GM19452 (cell line): Measurements from ENCODE around the gene TSACC.

ENCODE experiments used
- ATAC-seq: cut with Tn5 transposase; IDR thresholded peaks from one replicate; pipeline ENCODE4 v1.9.1; 2021; ENCODE audit not compliant: unreplicated experiment

The TSACC gene

DNA sequence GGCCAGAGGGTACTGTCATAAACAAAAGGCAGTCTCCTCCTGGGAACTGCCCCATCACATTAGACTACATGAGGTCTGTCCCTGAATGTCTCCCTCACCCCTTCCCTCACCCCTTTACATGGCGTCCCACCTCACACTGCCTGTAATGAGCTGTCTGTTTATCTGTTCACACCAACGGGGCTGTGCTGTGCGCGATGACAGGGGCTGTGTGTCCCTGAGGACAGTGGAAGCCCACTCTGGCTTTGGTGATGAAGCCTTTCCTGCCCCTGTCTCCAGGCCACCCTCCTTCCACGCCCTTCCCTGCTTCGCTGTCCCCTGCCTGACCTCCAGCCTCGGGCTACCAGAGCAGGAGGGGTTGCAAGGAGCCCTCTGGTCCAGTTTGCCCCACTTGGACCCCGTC lies 53.4 kb downstream of the TSACC start:
- no peak for ATAC-seq

- no peak for ATAC-seq
Measured at GRCh38 chr1:156392452-156392853, 54.1 kb downstream of the TSACC start.

GRCh38 chr1:156393095-156393494 lies 54.8 kb downstream of the TSACC start:
- no peak for ATAC-seq

DNA sequence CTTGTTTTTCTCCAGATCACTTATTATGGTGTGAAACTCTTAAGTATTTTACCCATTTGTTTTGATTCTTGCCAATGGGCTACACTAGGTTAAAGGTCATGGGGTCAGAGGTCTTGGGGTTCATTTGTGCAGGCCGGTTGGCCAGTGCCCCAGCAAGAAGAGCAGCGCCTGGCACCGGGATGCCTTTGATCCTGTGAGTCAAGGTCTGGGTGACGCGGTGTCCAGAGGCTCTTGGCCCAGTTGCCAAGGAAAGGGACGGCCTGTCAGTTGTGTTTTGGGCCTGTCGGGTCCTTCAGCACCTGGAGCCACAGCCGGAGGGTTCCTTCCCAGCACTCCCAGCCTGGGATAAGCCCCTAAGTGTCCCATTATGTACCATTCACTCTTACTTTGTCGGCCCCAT lies 55.8 kb downstream of the TSACC start:
- ATAC-seq: no peak

DNA sequence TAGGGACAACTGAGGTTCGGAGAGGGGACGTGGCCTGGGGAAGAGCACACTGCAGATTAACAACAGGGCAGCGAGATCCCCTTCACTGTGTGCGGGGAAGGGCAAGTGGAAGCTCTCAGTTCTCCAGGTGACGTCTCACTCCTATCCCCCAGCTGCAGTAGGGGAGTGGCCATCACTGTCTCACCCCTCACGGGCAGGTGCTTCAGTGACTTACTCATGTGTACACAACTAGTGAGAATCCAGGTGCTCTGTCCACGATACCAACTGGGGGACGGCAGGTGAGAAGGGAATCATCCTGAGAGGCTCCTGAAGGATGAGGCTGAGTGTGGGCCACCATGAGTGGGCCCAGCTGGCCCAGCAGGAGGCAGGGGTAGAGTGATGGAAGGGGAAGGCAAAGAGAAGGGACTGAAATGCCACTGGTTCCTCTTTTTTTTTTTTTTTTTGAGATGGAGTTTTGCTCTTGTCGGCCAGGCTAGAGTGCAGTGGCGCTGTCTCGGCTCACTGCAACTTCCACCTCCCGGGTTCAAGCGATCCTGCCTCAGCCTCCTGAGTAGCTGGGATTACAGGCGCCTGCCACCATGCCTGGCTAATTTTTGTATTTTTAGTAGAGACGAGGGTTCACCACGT lies 56.6 kb downstream of the TSACC start:
- ATAC-seq: no peak
